Upper lobe of right lung (tissue), 1 donor: ENCODE results near the gene ALDH1A3. TPM values are rescaled to one million over a fixed set of nuclear protein-coding genes. Genes with fewer than 3 reads are reported as not detected.

Source experiments
- ATAC-seq: fragments of 200-7000 bp; cut with Tn5 transposase; one replicate; pipeline ENCODE4 v1.9.1; 2020; ENCODE audit warnings: mild to moderate bottlenecking, moderate library complexity
- DNase-seq: peaks from one replicate; pipeline ENCODE4 v3.0.0-alpha.2; 2020
- H3K27ac ChIP-seq: fragments of 200-600 bp; one replicate; pipeline ENCODE4 v1.8.0; 2022
- H3K27me3 ChIP-seq: fragments of 200-600 bp; one replicate; pipeline ENCODE4 v1.8.0; 2022; ENCODE audit warnings: mild to moderate bottlenecking
- H3K36me3 ChIP-seq: fragments of 200-600 bp; one replicate; pipeline ENCODE4 v1.8.0; 2022
- H3K4me1 ChIP-seq: fragments of 200-600 bp; one replicate; pipeline ENCODE4 v1.8.0; 2022
- H3K4me3 ChIP-seq: fragments of 200-600 bp; one replicate; pipeline ENCODE4 v1.8.0; 2022; ENCODE audit warnings: mild to moderate bottlenecking
- H3K9me3 ChIP-seq: fragments of 200-600 bp; one replicate; pipeline ENCODE4 v1.8.0; 2022
- CTCF ChIP-seq: fragments of 200-600 bp; IDR thresholded peaks from one replicate; pipeline ENCODE4 v1.8.0; 2022; ENCODE audit warnings: antibody characterized with exemption
- intact Hi-C: fragments of 100-400 bp; cut with DNase I; formaldehyde crosslinking; loops from one replicate; pipeline ENCODE4 v1.11.0; 2022
- total RNA-seq: library from RNA; stranded (reverse); fragmentation: NEBNext Ultra II Directional; extraction: Animal tissue kit (Norgen Biotek cat#: 25700); gene quantifications from one replicate; pipeline ENCODE4 v1.2.1, GENCODE V29; 2021
- donor health status: DM: no; HTN: yes; CAD: no; lungs with severe emphysema.

Gene ALDH1A3
- total RNA-seq, 1 donor from 2014 or later, result 9.9 TPM

GRCh38 chr15:100893261-100893963 is 13.8 kb downstream of the ALDH1A3 start:
- no peak for TF ChIP-seq CTCF
- no peaks in the 10 kb centered on the region for H3K36me3 ChIP-seq
- ATAC-seq (no peak), DNase-seq (no peak)
- H3K4me1 ChIP-seq, result peaks cover 5% of the 10 kb centered on the region
- peaks cover 8% of the 10 kb centered on the region for H3K27me3 ChIP-seq
- H3K4me3 ChIP-seq, result no peak overlapping the region
- H3K27ac ChIP-seq, result no peak overlapping the region
- intact Hi-C loops, result no loop called here
- no peaks in the 10 kb centered on the region for H3K9me3 ChIP-seq

GRCh38 chr15:100893964-100894295 is 14.3 kb downstream of the ALDH1A3 start:
- H3K27ac ChIP-seq, result no peak overlapping the region
- no peak overlapping the region for H3K4me3 ChIP-seq
- intact Hi-C loops, result no loop called here
- no peak for TF ChIP-seq CTCF
- DNase-seq (no peak), ATAC-seq (no peak)
- no peaks in the 10 kb centered on the region for H3K9me3 ChIP-seq
- H3K27me3 ChIP-seq, result peaks cover 8% of the 10 kb centered on the region
- H3K4me1 ChIP-seq, result peaks cover 4% of the 10 kb centered on the region
- H3K36me3 ChIP-seq, result no peaks in the 10 kb centered on the region

GRCh38 chr15:100895721-100896120 is 16.1 kb downstream of the ALDH1A3 start:
- Histone ChIP-seq H3K36me3 (no peaks in the 10 kb centered on the region), H3K4me1 (no peaks in the 10 kb centered on the region), H3K27ac (no peak overlapping the region), H3K4me3 (no peak overlapping the region), H3K9me3 (no peaks in the 10 kb centered on the region), H3K27me3 (peaks cover 7% of the 10 kb centered on the region)
- intact Hi-C loops, result no loop called here
- DNase-seq, result no peak
- TF ChIP-seq CTCF, result no peak
- ATAC-seq, result no peak

GRCh38 chr15:100897221-100898151 is 17.9 kb downstream of the ALDH1A3 start:
- Histone ChIP-seq H3K4me3 (no peak overlapping the region), H3K27me3 (no peaks in the 10 kb centered on the region), H3K36me3 (no peaks in the 10 kb centered on the region), H3K9me3 (no peaks in the 10 kb centered on the region), H3K4me1 (peaks cover 11% of the 10 kb centered on the region), H3K27ac (no peak overlapping the region)
- TF ChIP-seq CTCF, result no peak
- intact Hi-C loops, result no loop called here
- DNase-seq, result no peak
- ATAC-seq, result no peak

GRCh38 chr15:100898152-100898490 is 18.5 kb downstream of the ALDH1A3 start:
- intact Hi-C loops, result no loop called here
- Histone ChIP-seq H3K4me3 (no peak overlapping the region), H3K27ac (no peak overlapping the region), H3K9me3 (no peaks in the 10 kb centered on the region), H3K36me3 (no peaks in the 10 kb centered on the region), H3K27me3 (no peaks in the 10 kb centered on the region), H3K4me1 (peaks cover 15% of the 10 kb centered on the region)
- no peak for ATAC-seq
- DNase-seq, result no peak
- TF ChIP-seq CTCF, result no peak
